ENCODE results near the gene NRCAM.
A peak's percentile ranks its signal among the peaks of the same experiment; 100 is the strongest.

NRCAM gene

GRCh38 chr7:108224387-108224786 lies 231.8 kb downstream of the NRCAM start:
- TF ChIP-seq ZFX (IDR thresholded peaks at IDR 0.05) (no peak), CTCF (conservative IDR thresholded peaks at IDR 0.05) (no peak)
- H3K27ac ChIP-seq = no peak overlapping the region

GRCh38 chr7:108222236-108222892 lies 233.9 kb downstream of the NRCAM start:
- H3K27ac ChIP-seq = no peak overlapping the region
- TF ChIP-seq CTCF (conservative IDR thresholded peaks at IDR 0.05) (peak; percentile 28), ZFX (IDR thresholded peaks at IDR 0.05) (no peak)

GRCh38 chr7:108211382-108212201 lies 244.6 kb downstream of the NRCAM start:
- peak overlapping the region; percentile 2 for H3K27ac ChIP-seq
- TF ChIP-seq ZFX (IDR thresholded peaks at IDR 0.05) (no peak), CTCF (conservative IDR thresholded peaks at IDR 0.05) (no peak)

GRCh38 chr7:108210796-108211195 lies 245.4 kb downstream of the NRCAM start:
- H3K27ac ChIP-seq = peak overlapping the region; percentile 2; the same call in 1 of the 2 replicates
- TF ChIP-seq ZFX (IDR thresholded peaks at IDR 0.05) (no peak), CTCF (conservative IDR thresholded peaks at IDR 0.05) (no peak)

GRCh38 chr7:108205311-108205710 lies 250.9 kb downstream of the NRCAM start:
- TF ChIP-seq ZFX (IDR thresholded peaks at IDR 0.05) = no peak
- no peak for TF ChIP-seq CTCF (conservative IDR thresholded peaks at IDR 0.05)
- no peak overlapping the region for H3K27ac ChIP-seq

GRCh38 chr7:108204281-108204796 lies 251.9 kb downstream of the NRCAM start:
- H3K27ac ChIP-seq = no peak overlapping the region
- TF ChIP-seq ZFX (IDR thresholded peaks at IDR 0.05) = no peak
- TF ChIP-seq CTCF (conservative IDR thresholded peaks at IDR 0.05) = no peak

- no peak overlapping the region for H3K27ac ChIP-seq
- TF ChIP-seq ZFX (IDR thresholded peaks at IDR 0.05) = no peak
- TF ChIP-seq CTCF (conservative IDR thresholded peaks at IDR 0.05) = no peak
Observed at GRCh38 chr7:108203537-108203936, 252.7 kb downstream of the NRCAM start.

Data from C4-2B (cell line).